Activated CD8-positive, alpha-beta memory T cell treated with anti-CD3 and anti-CD28 coated beads for 24 hours (primary cell): Measurements from ENCODE around the gene ME3.

Experiments
- DNase-seq: peaks from one replicate; pipeline ENCODE4 v3.0.0-alpha.2; 2020

The ME3 gene

GRCh38 chr11:86692317-86692716 lies 19.9 kb upstream of the ME3 start:
- no peak for DNase-seq

GRCh38 chr11:86688398-86689179 lies 16.2 kb upstream of the ME3 start:
- no peak for DNase-seq

- no peak for DNase-seq
Observed at GRCh38 chr11:86687185-86687778, 14.9 kb upstream of the ME3 start.

GRCh38 chr11:86686531-86686930 lies 14.1 kb upstream of the ME3 start:
- DNase-seq = no peak

- DNase-seq = no peak
Observed at GRCh38 chr11:86681483-86681756, 9.0 kb upstream of the ME3 start.

GRCh38 chr11:86680716-86681482 lies 8.5 kb upstream of the ME3 start:
- no peak for DNase-seq

- no peak for DNase-seq
Observed at GRCh38 chr11:86678823-86679222, 6.4 kb upstream of the ME3 start.

- no peak for DNase-seq
Observed at GRCh38 chr11:86678296-86678695, 5.9 kb upstream of the ME3 start.

- DNase-seq = no peak
Observed at GRCh38 chr11:86676533-86677154, 4.2 kb upstream of the ME3 start.

- DNase-seq = no peak
Observed at GRCh38 chr11:86676010-86676409, 3.6 kb upstream of the ME3 start.

- DNase-seq = no peak
Observed at GRCh38 chr11:86675017-86675416, 2.6 kb upstream of the ME3 start.

- DNase-seq = no peak
Observed at GRCh38 chr11:86673872-86674750, 1.7 kb upstream of the ME3 start.

GRCh38 chr11:86673055-86673843 lies 833 bp upstream of the ME3 start:
- DNase-seq = no peak

GRCh38 chr11:86671531-86672006 lies 847 bp downstream of the ME3 start:
- no peak for DNase-seq

GRCh38 chr11:86670911-86671310 lies 1.5 kb downstream of the ME3 start:
- no peak for DNase-seq

GRCh38 chr11:86670181-86670580 lies 2.2 kb downstream of the ME3 start:
- no peak for DNase-seq

- DNase-seq = no peak
Observed at GRCh38 chr11:86669424-86669823, 3.0 kb downstream of the ME3 start.

GRCh38 chr11:86668929-86669328 lies 3.5 kb downstream of the ME3 start:
- no peak for DNase-seq

GRCh38 chr11:86666193-86666592 lies 6.2 kb downstream of the ME3 start:
- DNase-seq = no peak

- DNase-seq = no peak
Observed at GRCh38 chr11:86664930-86665329, 7.5 kb downstream of the ME3 start.

- DNase-seq = no peak
Observed at GRCh38 chr11:86663761-86664160, 8.7 kb downstream of the ME3 start.

- no peak for DNase-seq
Observed at GRCh38 chr11:86663291-86663690, 9.1 kb downstream of the ME3 start.
